Epithelial cell of esophagus (primary cell): Measurements from ENCODE around the gene UPK1A.
"Not testable (repeated sequence)": the region's sequence is repeated elsewhere in the genome, so short reads cannot be mapped to it uniquely, and the experiment has no call there.

Experiments used
- DNase-seq: peaks from one replicate; pipeline ENCODE4 v3.0.0; 2010; ENCODE audit warnings: low read depth
- H3K4me3 ChIP-seq: 2 replicates; pipeline ENCODE4 v1.5.1; 2011; ENCODE audit warnings: mild to moderate bottlenecking, low read length, control low read depth
- TF ChIP-seq, protein P1 (sequence below): IDR thresholded peaks from 2 replicates; pipeline ENCODE4 v1.5.1; 2011; ENCODE audit warnings: low read depth, mild to moderate bottlenecking, low read length, control low read depth, inconsistent platforms; ENCODE audit not compliant: insufficient read depth; ENCODE audit errors: missing control alignments

UPK1A gene

DNA sequence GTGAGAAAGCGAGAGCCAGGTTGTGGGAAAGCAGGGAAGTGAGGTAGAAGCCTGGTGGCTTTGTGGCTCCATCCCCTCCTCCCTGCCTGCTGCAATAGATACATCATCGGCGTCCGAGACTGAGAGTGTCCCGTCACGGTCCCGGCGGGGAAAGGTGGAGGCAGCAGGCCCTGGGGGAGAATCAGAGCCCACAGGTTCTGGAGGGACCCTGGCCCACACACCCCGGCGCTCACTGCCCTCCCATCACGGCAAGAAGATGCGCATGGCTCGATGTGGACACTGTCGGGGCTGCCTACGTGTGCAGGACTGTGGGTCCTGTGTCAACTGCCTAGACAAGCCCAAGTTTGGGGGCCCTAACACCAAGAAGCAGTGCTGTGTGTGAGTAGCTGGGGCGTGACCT, 56.6 kb downstream of the UPK1A start:
- no peak for DNase-seq
- H3K4me3 ChIP-seq = no peak overlapping the region
- TF ChIP-seq, protein P1, sequence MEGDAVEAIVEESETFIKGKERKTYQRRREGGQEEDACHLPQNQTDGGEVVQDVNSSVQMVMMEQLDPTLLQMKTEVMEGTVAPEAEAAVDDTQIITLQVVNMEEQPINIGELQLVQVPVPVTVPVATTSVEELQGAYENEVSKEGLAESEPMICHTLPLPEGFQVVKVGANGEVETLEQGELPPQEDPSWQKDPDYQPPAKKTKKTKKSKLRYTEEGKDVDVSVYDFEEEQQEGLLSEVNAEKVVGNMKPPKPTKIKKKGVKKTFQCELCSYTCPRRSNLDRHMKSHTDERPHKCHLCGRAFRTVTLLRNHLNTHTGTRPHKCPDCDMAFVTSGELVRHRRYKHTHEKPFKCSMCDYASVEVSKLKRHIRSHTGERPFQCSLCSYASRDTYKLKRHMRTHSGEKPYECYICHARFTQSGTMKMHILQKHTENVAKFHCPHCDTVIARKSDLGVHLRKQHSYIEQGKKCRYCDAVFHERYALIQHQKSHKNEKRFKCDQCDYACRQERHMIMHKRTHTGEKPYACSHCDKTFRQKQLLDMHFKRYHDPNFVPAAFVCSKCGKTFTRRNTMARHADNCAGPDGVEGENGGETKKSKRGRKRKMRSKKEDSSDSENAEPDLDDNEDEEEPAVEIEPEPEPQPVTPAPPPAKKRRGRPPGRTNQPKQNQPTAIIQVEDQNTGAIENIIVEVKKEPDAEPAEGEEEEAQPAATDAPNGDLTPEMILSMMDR = no peak

DNA sequence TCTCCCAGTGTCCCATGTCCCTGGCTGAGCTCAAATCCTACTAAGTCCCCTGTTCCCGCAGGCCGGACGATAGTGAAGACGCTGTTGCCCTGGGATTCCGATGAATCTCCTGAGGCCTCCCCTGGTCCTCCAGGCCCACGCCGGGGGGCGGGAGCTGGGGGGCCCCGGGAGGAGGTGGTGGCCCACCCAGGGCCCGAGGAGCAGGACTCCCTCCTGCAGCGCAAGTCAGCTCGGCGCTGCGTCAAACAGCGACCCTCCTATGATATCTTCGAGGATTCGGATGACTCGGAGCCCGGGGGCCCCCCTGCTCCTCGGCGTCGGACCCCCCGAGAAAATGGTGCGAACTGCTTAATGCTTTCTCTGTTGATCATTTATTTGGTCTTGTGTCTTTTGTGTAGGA, 57.4 kb downstream of the UPK1A start:
- H3K4me3 ChIP-seq = no peak overlapping the region
- DNase-seq = no peak
- TF ChIP-seq, protein P1 = no peak

- not testable (repeated sequence) for DNase-seq, H3K4me3 ChIP-seq
Observed at GRCh38 chr19:35724132-35724531, 57.8 kb downstream of the UPK1A start.

GRCh38 chr19:35724560-35724959, 58.2 kb downstream of the UPK1A start:
- DNase-seq = no peak
- H3K4me3 ChIP-seq = no peak overlapping the region
- TF ChIP-seq, protein P1 = no peak

- H3K4me3 ChIP-seq = no peak overlapping the region
- no peak for DNase-seq
- TF ChIP-seq, protein P1 = no peak
Observed at GRCh38 chr19:35725216-35725861, 59.0 kb downstream of the UPK1A start.

DNA sequence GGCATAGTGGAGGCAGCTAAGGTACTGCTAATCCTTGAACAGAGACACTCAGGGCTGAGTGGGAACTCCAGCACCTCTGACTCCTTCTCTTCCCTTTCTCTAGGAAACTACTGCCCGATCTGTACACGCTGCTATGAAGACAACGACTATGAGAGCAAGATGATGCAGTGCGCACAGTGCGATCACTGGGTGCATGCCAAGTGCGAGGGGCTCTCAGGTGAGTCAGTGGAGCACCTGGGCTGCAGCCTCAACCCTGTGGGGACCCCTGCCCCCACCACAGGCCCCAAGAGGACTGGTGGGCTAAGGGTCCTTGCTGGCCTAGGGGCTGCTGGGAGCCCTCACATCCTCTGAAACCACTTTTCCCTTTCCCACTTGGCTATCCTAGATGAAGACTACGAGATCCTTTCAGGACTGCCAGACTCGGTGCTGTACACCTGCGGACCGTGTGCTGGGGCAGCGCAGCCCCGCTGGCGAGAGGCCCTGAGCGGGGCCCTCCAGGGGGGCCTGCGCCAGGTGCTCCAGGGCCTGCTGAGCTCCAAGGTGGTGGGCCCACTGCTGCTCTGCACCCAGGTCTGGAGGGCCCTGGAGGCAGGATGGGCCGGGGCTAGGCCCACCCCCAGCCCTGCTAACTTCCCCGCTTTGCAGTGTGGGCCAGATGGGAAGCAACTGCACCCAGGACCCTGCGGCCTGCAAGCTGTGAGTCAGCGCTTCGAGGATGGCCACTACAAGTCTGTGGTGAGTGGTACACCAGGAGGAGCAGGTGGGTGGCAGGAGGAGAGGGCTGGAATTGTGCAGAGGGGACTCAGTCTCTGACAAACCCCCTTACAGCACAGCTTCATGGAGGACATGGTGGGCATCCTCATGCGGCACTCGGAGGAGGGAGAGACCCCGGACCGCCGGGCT, 61.0 kb downstream of the UPK1A start:
- DNase-seq = no peak
- no peak overlapping the region for H3K4me3 ChIP-seq
- TF ChIP-seq, protein P1 = no peak
